HEK293 (cell line): ENCODE measurements around the gene SEMA3A.

Source experiments
- FEZF1 ChIP-seq: fragments of 450-650 bp; formaldehyde crosslinking; IDR thresholded peaks from 2 replicates; pipeline ENCODE4 v1.5.1; 2016; ENCODE audit warnings: missing biosample characterization, missing genetic modification characterization
- OVOL3 ChIP-seq: fragments of 450-650 bp; formaldehyde crosslinking; IDR thresholded peaks from 2 replicates; pipeline ENCODE4 v1.5.1; 2016; ENCODE audit warnings: missing biosample characterization, missing genetic modification characterization
- ZNF560 ChIP-seq: fragments of 450-650 bp; formaldehyde crosslinking; IDR thresholded peaks from 2 replicates; pipeline ENCODE4 v1.5.1; 2017; ENCODE audit warnings: missing biosample characterization, missing genetic modification characterization, borderline replicate concordance
- ZNF76 ChIP-seq: fragments of 450-650 bp; formaldehyde crosslinking; IDR thresholded peaks from 2 replicates; pipeline ENCODE4; 2016; ENCODE audit warnings: low read depth, missing biosample characterization, missing genetic modification characterization, borderline replicate concordance
- TF ChIP-seq, protein P1 (sequence below): fragments of 450-650 bp; formaldehyde crosslinking; IDR thresholded peaks from 2 replicates; pipeline ENCODE4 v1.5.1; 2016; ENCODE audit warnings: missing biosample characterization, missing genetic modification characterization

DNA sequence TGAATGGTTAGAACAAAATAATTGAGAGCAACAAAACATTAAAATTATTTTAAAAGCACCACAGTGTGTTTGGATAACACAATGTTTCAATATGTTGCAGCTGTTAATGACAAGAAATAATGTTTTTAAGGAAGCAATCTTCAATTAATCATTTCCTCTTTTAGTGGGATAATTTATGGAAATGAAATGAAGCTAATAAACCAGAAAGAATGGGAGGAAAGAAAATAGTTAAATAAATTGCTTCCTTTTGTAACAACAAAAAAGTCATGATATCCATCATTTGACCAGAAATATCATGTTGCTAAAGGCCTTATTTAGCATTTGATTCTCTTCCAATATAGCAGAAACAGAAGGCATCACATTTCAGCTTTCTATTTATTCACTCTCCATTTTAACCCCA lies 224.5 kb downstream of the SEMA3A start:
- TF ChIP-seq OVOL3 (tag by site-specific recombination), result no peak
- no peak for TF ChIP-seq ZNF560 (tag by site-specific recombination)
- no peak for TF ChIP-seq FEZF1
- TF ChIP-seq, protein P1, sequence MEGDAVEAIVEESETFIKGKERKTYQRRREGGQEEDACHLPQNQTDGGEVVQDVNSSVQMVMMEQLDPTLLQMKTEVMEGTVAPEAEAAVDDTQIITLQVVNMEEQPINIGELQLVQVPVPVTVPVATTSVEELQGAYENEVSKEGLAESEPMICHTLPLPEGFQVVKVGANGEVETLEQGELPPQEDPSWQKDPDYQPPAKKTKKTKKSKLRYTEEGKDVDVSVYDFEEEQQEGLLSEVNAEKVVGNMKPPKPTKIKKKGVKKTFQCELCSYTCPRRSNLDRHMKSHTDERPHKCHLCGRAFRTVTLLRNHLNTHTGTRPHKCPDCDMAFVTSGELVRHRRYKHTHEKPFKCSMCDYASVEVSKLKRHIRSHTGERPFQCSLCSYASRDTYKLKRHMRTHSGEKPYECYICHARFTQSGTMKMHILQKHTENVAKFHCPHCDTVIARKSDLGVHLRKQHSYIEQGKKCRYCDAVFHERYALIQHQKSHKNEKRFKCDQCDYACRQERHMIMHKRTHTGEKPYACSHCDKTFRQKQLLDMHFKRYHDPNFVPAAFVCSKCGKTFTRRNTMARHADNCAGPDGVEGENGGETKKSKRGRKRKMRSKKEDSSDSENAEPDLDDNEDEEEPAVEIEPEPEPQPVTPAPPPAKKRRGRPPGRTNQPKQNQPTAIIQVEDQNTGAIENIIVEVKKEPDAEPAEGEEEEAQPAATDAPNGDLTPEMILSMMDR (tag by site-specific recombination), result no peak
- TF ChIP-seq ZNF76, result no peak
